Stimulated activated CD8-positive, alpha-beta memory T cell treated with anti-CD3 and anti-CD28 coated beads, Interleukin-2, amount 100 ng/mL, for 48 hours (primary cell): Measurements from ENCODE around the gene TRAF6.
"Not testable (repeated sequence)": the region's sequence is repeated elsewhere in the genome, so short reads cannot be mapped to it uniquely, and the experiment has no call there.

ENCODE experiments used
- DNase-seq, 2 donors: peaks; one replicate each; pipeline ENCODE4 v3.0.0-alpha.2; 2020; ENCODE audit warnings: low read depth in 2 of 2

The TRAF6 gene

GRCh38 chr11:36492724-36493304, 17.3 kb downstream of the TRAF6 start:
- DNase-seq, result no peak

GRCh38 chr11:36490026-36490806, 19.9 kb downstream of the TRAF6 start:
- DNase-seq, result no peak

GRCh38 chr11:36488096-36488495, 22.0 kb downstream of the TRAF6 start:
- no peak for DNase-seq

GRCh38 chr11:36487619-36488018, 22.5 kb downstream of the TRAF6 start:
- DNase-seq, result no peak

GRCh38 chr11:36485298-36486002, 24.6 kb downstream of the TRAF6 start:
- DNase-seq, result no peak

GRCh38 chr11:36483042-36483441, 27.0 kb downstream of the TRAF6 start:
- DNase-seq, result not testable (repeated sequence)

- DNase-seq, result no peak
These were observed 29.2 kb downstream of the TRAF6 start for GRCh38 chr11:36480833-36481232.

- DNase-seq, result no peak
These were observed 31.3 kb downstream of the TRAF6 start for GRCh38 chr11:36478700-36479329.

- no peak for DNase-seq
These were observed 34.9 kb downstream of the TRAF6 start for GRCh38 chr11:36475192-36475591.

GRCh38 chr11:36471577-36471976, 38.5 kb downstream of the TRAF6 start:
- DNase-seq, result no peak

GRCh38 chr11:36469881-36470802, 39.9 kb downstream of the TRAF6 start:
- DNase-seq, result no peak

- no peak for DNase-seq
These were observed 41.0 kb downstream of the TRAF6 start for GRCh38 chr11:36469063-36469462.

- no peak for DNase-seq
These were observed 42.2 kb downstream of the TRAF6 start for GRCh38 chr11:36467916-36468315.

- no peak for DNase-seq
These were observed 43.1 kb downstream of the TRAF6 start for GRCh38 chr11:36467012-36467411.

- DNase-seq, result no peak
These were observed 44.5 kb downstream of the TRAF6 start for GRCh38 chr11:36465449-36466163.

- no peak for DNase-seq
These were observed 45.4 kb downstream of the TRAF6 start for GRCh38 chr11:36464720-36465119.

GRCh38 chr11:36463781-36464180, 46.3 kb downstream of the TRAF6 start:
- no peak for DNase-seq

GRCh38 chr11:36462321-36462720, 47.8 kb downstream of the TRAF6 start:
- DNase-seq, result no peak

GRCh38 chr11:36460220-36460619, 49.9 kb downstream of the TRAF6 start:
- DNase-seq, result no peak

- DNase-seq, result no peak
These were observed 51.0 kb downstream of the TRAF6 start for GRCh38 chr11:36459046-36459445.
